Hepatocyte (in vitro differentiated cells): ENCODE results near the gene LRIG3. TPM values are rescaled to one million over a fixed set of nuclear protein-coding genes. Genes with fewer than 3 reads are reported as not detected.

Experiments
- DNase-seq: peaks from one replicate; pipeline ENCODE4 v3.0.0-alpha.2; 2016; ENCODE audit warnings: low spot score
- H2AFZ ChIP-seq: fragments of 200-600 bp; sonication (generic); 2 replicates; pipeline ENCODE4 v1.6.0; 2016; ENCODE audit warnings: antibody characterized with exemption, mild to moderate bottlenecking
- H3K27ac ChIP-seq: fragments of 200-600 bp; sonication (generic); 2 replicates; pipeline ENCODE4 v1.5.1; 2016; ENCODE audit warnings: mild to moderate bottlenecking
- H3K27me3 ChIP-seq: fragments of 200-600 bp; sonication (generic); 2 replicates; pipeline ENCODE4 v1.6.1; 2016
- H3K36me3 ChIP-seq: fragments of 200-600 bp; sonication (generic); replicated peaks from 2 replicates; pipeline ENCODE4 v1.5.1; 2016; ENCODE audit warnings: low read depth; ENCODE audit not compliant: insufficient read depth
- H3K4me1 ChIP-seq: fragments of 200-600 bp; sonication (generic); 2 replicates; pipeline ENCODE4 v1.5.1; 2016; ENCODE audit warnings: mild to moderate bottlenecking, moderate library complexity; ENCODE audit not compliant: insufficient read depth
- H3K4me2 ChIP-seq: fragments of 200-600 bp; sonication (generic); 2 replicates; pipeline ENCODE4 v1.6.0; 2016
- H3K4me3 ChIP-seq: fragments of 200-600 bp; sonication (generic); 2 replicates; pipeline ENCODE4 v1.5.1; 2016; ENCODE audit warnings: mild to moderate bottlenecking
- H3K79me2 ChIP-seq: fragments of 200-600 bp; sonication (generic); 2 replicates; pipeline ENCODE4 v1.6.0; 2017; ENCODE audit warnings: mild to moderate bottlenecking
- H3K9me2 ChIP-seq: fragments of 200-600 bp; sonication (generic); replicated peaks from 2 replicates; pipeline ENCODE4 v1.6.0; 2017; ENCODE audit warnings: mild to moderate bottlenecking; ENCODE audit not compliant: insufficient read depth
- H3K9me3 ChIP-seq: fragments of 200-600 bp; sonication (generic); 2 replicates; pipeline ENCODE4 v1.5.1; 2016; ENCODE audit warnings: low read depth, mild to moderate bottlenecking
- H4K20me1 ChIP-seq: fragments of 200-600 bp; sonication (generic); 2 replicates; pipeline ENCODE4 v1.6.0; 2016; ENCODE audit warnings: mild to moderate bottlenecking; ENCODE audit not compliant: insufficient read depth, poor library complexity, severe bottlenecking
- EZH2 ChIP-seq: fragments of 200-600 bp; sonication (generic); IDR thresholded peaks from 2 replicates; pipeline ENCODE4 v1.6.1; 2016; ENCODE audit warnings: antibody characterized with exemption, mild to moderate bottlenecking, borderline replicate concordance
- EZH2phosphoT487 ChIP-seq: fragments of 200-600 bp; sonication (generic); IDR thresholded peaks from one replicate; pipeline ENCODE4 v1.6.1; 2018; ENCODE audit warnings: antibody characterized with exemption, mild to moderate bottlenecking, low read depth, moderate library complexity; ENCODE audit not compliant: unreplicated experiment, severe bottlenecking
- WGBS: methylation state at CpG from one replicate; pipeline ENCODE4 v1.1.6; 2016; ENCODE audit warnings: low lambda C conversion rate; ENCODE audit errors: missing lambda C conversion rate; 5-methylcytosine and 5-hydroxymethylcytosine counted together
- polyA plus RNA-seq: library from polyadenylated mRNA; unstranded; fragments of >200 nt; fragmentation: Nextera tagmentation; extraction: Ambion mirVana; gene quantifications from 2 replicates; pipeline ENCODE4 v1.2.1, GENCODE V29; 2016
- total RNA-seq: library from RNA; depleted of rRNA; stranded (reverse); fragments of >200 nt; gene quantifications from 2 replicates; pipeline ENCODE4 v1.2.3, GENCODE V29; 2014
- TF ChIP-seq, protein P1 (sequence below): fragments of 200-600 bp; sonication (generic); IDR thresholded peaks from 2 replicates; pipeline ENCODE4 v1.5.1; 2016; ENCODE audit warnings: antibody characterized with exemption, mild to moderate bottlenecking; ENCODE audit not compliant: poor library complexity

LRIG3 gene
- total and polyA plus RNA-seq, 2 experiments from 2014 or later: 21.7 to 63.9 TPM

- no peak overlapping the region for H3K27ac ChIP-seq
- H3K9me2 ChIP-seq: no peaks in the 10 kb centered on the region
- no peaks in the 10 kb centered on the region for H3K79me2 ChIP-seq
- no peaks in the 10 kb centered on the region for H3K9me3 ChIP-seq
- H4K20me1 ChIP-seq: no peaks in the 10 kb centered on the region
- no peak for DNase-seq
- no peak for TF ChIP-seq EZH2phosphoT487
- TF ChIP-seq, protein P1, sequence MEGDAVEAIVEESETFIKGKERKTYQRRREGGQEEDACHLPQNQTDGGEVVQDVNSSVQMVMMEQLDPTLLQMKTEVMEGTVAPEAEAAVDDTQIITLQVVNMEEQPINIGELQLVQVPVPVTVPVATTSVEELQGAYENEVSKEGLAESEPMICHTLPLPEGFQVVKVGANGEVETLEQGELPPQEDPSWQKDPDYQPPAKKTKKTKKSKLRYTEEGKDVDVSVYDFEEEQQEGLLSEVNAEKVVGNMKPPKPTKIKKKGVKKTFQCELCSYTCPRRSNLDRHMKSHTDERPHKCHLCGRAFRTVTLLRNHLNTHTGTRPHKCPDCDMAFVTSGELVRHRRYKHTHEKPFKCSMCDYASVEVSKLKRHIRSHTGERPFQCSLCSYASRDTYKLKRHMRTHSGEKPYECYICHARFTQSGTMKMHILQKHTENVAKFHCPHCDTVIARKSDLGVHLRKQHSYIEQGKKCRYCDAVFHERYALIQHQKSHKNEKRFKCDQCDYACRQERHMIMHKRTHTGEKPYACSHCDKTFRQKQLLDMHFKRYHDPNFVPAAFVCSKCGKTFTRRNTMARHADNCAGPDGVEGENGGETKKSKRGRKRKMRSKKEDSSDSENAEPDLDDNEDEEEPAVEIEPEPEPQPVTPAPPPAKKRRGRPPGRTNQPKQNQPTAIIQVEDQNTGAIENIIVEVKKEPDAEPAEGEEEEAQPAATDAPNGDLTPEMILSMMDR: no peak
- TF ChIP-seq EZH2: no peak
- no peaks in the 10 kb centered on the region for H3K36me3 ChIP-seq
- H3K4me2 ChIP-seq: no peak overlapping the region
- no peak overlapping the region for H3K4me3 ChIP-seq
- peaks cover 6% of the 10 kb centered on the region for H3K4me1 ChIP-seq
- no peak overlapping the region for H2AFZ ChIP-seq
- 88% methylated on average over 3 of the region's 3 CpGs for WGBS
- no peaks in the 10 kb centered on the region for H3K27me3 ChIP-seq
These were observed 14.2 kb upstream of the LRIG3 start for GRCh38 chr12:58934528-58934927.

DNA sequence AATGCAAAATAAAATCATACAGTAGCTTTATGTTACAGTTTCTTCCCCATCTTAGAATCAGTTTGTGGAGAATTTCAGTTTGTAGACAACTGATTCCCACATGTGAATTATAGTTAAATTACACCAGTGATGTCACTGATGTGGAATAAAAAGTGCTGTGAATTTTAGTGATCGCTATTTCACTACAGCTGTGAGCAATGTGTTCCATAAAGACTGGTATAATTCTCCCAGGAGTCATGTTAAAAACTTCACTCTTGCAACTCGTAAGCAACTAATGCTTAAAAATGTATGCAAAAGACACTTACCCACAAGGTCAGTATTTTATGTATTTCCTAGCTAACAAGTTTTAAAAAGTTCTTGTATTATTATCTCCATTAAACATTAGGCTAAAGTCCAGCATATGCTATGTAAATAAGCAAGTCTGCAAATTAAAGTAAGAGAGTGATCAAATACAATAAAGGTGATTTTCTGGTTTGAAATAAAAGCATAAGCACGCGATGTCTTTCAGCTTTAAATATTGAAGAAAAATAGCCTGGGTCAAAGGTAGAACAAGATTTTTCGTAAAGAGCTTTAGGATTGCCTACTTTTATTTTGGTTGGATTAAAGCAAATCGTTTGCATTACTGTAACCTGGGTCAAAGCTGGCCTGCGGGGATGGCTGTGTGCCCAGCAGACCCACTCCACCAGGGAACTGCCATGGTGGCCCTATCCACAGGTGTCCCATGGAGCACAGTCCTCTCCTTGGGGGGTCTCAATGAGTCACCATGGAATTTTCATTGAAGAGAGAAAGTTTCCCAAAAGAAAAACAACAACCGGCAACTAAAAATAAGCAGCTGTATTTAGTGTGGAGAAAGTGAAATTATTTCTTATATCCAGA lies 12.7 kb upstream of the LRIG3 start:
- no peak for TF ChIP-seq EZH2
- TF ChIP-seq, protein P1: no peak
- H3K4me3 ChIP-seq: no peak overlapping the region
- H3K27ac ChIP-seq: no peak overlapping the region
- DNase-seq: no peak
- H3K27me3 ChIP-seq: no peaks in the 10 kb centered on the region
- no peaks in the 10 kb centered on the region for H3K79me2 ChIP-seq
- H3K9me3 ChIP-seq: no peaks in the 10 kb centered on the region
- H2AFZ ChIP-seq: no peak overlapping the region
- H3K4me1 ChIP-seq: no peaks in the 10 kb centered on the region
- 88% methylated on average over 8 of the region's 8 CpGs for WGBS
- no peaks in the 10 kb centered on the region for H4K20me1 ChIP-seq
- no peak overlapping the region for H3K4me2 ChIP-seq
- H3K36me3 ChIP-seq: no peaks in the 10 kb centered on the region
- H3K9me2 ChIP-seq: no peaks in the 10 kb centered on the region

GRCh38 chr12:58931518-58931917 lies 11.2 kb upstream of the LRIG3 start:
- no peak for DNase-seq
- H3K4me1 ChIP-seq: no peaks in the 10 kb centered on the region
- no peak overlapping the region for H3K4me3 ChIP-seq
- no peak overlapping the region for H3K27ac ChIP-seq
- TF ChIP-seq, protein P1: no peak
- no peak for TF ChIP-seq EZH2
- no peak for TF ChIP-seq EZH2phosphoT487
- no peaks in the 10 kb centered on the region for H3K27me3 ChIP-seq
- no peaks in the 10 kb centered on the region for H4K20me1 ChIP-seq
- no peak overlapping the region for H2AFZ ChIP-seq
- no peaks in the 10 kb centered on the region for H3K9me3 ChIP-seq
- H3K79me2 ChIP-seq: no peaks in the 10 kb centered on the region
- no peaks in the 10 kb centered on the region for H3K9me2 ChIP-seq
- 88% methylated on average over 4 of the region's 4 CpGs for WGBS
- no peaks in the 10 kb centered on the region for H3K36me3 ChIP-seq
- no peak overlapping the region for H3K4me2 ChIP-seq
